GM18909 (cell line): Measurements from ENCODE around the gene TLE7.
A peak's percentile ranks its signal among the peaks of the same experiment; 100 is the strongest.

Experiments
- ATAC-seq: cut with Tn5 transposase; IDR thresholded peaks from one replicate; pipeline ENCODE4 v1.9.1; 2021; ENCODE audit warnings: mild to moderate bottlenecking; ENCODE audit not compliant: unreplicated experiment, poor library complexity

Gene TLE7

DNA sequence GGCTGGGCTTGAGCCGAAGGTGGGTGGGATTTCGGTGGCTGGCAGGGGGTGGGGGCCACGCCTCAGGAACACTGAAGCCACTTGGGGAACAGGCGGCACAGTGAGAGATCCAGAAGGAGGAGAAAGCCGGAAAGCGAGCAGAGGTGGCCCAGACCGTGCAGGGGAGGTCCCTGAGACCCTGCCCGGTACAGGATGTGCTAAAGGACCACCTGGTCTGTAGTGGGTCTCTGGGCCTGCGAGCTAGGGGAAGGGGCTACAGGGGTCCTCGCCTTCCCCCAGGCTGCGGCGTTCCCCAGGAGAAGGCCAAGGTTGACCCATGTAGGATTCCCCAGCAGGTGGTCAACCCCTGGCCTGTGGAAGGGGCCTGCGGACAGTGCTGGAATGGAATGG is at the start of gene TLE7:
Gene TLE7, minus strand, starts transcription at position 4 of the 390 bp plus-strand sequence. CDS start 8,730 bp downstream, outside the sequence.
- ATAC-seq, result no peak

- no peak for ATAC-seq
Measured at GRCh38 chr16:71491054-71491453, 49.2 kb upstream of the TLE7 start.

GRCh38 chr16:71490361-71490760 is 48.5 kb upstream of the TLE7 start:
- ATAC-seq, result no peak

- ATAC-seq, result no peak
Measured at GRCh38 chr16:71489122-71489521, 47.3 kb upstream of the TLE7 start, which contains the start of gene ZNF19. ZNF19 (minus strand) TSS chr16:71489324; CDS start chr16:71482114, 7,210 bp downstream.

GRCh38 chr16:71484006-71484893 is 42.4 kb upstream of the TLE7 start:
- peak; percentile 91 for ATAC-seq

- no peak for ATAC-seq
Measured at GRCh38 chr16:71482569-71482968, 40.7 kb upstream of the TLE7 start.

DNA sequence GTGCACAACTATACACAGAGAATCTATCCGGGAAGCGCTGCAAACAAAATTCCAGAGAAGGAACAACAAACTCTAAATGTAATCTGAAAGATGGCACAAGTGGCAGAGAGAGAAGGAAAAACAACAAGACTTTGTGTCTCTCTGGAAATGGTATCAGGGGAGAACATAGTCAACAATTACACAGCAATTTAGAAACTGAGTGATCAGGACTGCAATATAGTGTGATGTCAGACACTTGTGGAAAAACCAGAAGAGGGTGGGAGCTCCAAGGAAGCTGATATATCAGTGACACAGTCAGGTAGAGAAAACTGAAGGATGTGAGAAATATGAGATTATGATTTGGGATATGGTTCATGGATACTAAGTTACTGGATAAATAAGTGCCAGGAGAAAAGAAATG is 39.1 kb upstream of the TLE7 start:
- no peak for ATAC-seq

DNA sequence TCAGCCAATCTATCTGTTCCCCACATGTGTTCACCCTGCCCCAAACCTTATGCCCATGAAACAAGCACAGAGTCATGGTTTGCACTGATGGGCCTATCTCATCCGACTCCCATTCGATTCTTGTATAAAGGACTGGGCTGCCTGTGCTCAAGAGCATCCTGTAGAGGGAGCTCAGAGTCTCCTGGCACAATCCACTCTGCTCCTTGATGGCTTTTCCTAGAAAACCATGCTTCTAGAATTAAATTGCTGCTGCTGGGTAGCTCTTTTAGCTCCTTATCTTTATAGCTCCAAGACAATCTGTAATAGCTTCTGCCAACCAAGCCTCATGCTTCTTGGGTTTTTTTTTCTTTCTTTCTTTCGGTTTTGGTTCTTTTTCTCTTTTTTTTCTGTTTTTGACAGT is 37.6 kb upstream of the TLE7 start:
- ATAC-seq, result no peak

DNA sequence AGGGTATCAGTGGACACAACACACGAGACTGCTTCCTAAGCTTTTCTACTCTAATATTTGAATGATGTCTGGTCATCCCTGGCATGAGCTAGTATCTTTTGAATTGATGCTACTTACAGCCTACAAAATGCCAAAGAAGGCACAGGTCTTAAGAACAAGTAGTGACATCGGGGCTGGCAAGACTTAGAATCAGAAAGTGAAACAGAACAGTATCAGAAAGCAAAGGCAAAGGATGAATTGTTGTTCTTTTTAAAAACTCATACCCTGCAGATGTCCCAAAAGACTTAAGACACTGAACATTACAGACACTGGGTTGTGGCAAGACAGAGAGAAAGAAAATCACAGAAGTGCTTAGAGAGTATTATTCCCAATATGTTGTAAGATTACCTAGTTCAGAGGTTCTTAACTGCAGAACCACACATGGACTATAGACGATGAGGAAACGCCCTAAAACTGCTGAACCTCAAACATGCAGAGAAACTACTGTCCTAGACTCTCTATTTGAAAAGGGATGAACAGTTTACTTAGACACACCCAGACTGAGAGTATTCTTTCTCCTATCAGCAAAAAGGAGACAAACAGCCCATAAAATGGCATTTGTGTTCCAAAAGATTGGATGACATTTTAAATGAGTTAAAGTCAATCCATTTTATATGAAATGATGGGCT is 34.7 kb upstream of the TLE7 start:
- ATAC-seq, result no peak

- ATAC-seq, result no peak
Measured at GRCh38 chr16:71474864-71475263, 33.0 kb upstream of the TLE7 start.

DNA sequence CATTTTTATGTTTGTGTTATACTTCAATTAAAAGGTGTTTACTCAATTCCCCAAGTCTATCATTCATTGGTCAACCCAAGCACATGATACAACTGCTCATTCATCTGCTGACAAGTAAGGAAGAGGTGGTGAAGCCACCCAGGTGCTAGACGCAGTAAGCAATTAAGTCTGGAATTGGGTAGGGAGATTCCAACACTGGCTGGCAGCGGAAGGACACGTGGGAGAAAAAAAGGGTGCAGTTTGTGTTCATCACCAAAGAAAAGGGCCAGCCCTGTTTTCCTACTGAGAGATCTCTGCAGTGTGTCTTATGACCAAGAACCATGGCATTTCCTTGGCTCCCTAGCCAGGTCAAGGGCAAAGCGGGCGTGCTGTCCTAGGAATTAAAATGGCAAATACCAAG is 32.0 kb upstream of the TLE7 start:
- no peak for ATAC-seq

DNA sequence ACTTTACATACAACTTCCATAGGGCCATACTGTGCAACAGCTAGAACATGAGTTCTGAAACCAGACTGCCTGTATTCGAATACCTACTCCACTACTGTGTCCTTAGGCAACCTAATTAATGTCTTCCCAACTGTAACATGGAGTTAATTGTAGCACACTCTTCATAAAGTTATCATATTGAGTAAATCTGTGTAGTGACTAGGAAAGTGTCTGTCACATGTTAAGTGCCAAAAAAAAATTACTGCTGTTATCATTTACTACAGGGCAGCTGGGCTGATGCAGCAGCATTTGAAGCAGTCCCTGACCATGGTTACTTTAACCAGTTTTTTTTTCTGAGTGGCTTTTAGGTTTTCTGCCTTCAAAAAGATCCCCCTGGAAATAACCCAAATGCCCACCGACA is 31.1 kb upstream of the TLE7 start:
- ATAC-seq, result no peak

DNA sequence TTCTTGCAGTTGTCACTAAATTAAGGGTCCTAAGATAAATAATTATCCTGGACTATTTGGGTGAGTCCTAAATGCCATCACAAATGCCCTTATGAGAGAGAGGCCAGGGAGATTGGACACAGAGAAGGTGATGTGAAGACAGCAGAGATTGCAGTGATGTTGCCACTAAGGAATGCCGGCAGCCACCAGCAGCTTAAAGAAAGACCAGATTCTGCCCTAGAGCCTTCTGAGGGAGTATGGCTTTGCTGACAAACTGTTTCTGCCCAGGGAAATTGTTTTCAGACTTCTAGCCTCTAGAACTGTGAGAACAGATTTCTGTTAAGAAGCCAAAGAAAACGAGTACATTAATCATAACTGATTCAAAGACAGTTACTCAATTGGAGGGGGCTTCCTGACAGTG is 30.2 kb upstream of the TLE7 start:
- ATAC-seq, result no peak

- no peak for ATAC-seq
Measured at GRCh38 chr16:71467810-71468209, 26.0 kb upstream of the TLE7 start.

GRCh38 chr16:71464231-71464630 is 22.4 kb upstream of the TLE7 start:
- no peak for ATAC-seq

GRCh38 chr16:71461686-71462648 is 20.1 kb upstream of the TLE7 start, which contains the start of gene ZNF23:
ZNF23 (minus strand) TSS chr16:71462247; CDS start chr16:71456796, 5,451 bp downstream.
- ATAC-seq, result peak; percentile 98

DNA sequence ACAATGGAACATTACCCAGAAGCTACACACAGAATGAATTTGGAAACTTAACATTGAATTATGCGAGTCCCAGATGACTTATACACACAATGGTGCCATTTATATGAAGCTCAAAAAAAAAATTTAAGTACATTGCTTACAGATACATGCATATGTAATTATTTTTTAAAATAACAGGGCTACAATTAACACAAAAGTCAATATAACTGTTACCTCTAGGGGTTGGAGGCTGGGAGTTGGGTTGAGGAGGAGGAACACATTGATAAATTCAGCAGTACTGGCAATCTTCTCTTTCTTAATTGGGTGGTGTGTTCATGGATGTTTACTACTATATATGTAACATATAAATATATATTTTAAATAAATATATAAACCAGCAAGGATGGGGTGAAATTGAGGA is 19.1 kb upstream of the TLE7 start:
- ATAC-seq, result no peak

GRCh38 chr16:71460236-71460635 is 18.4 kb upstream of the TLE7 start:
- no peak for ATAC-seq

GRCh38 chr16:71459510-71459909 is 17.7 kb upstream of the TLE7 start:
- no peak for ATAC-seq

GRCh38 chr16:71456801-71457200 is 14.9 kb upstream of the TLE7 start:
- no peak for ATAC-seq
